Activated T-cell treated with anti-CD3 and anti-CD28 coated beads, Interleukin-2, amount 50 U/mL, for 24 hours (primary cell): Measurements from ENCODE around the gene HACD2.
A peak's percentile ranks its signal among the peaks of the same experiment; 100 is the strongest.

Source experiments
- DNase-seq: peaks from one replicate; pipeline ENCODE4 v3.0.0-alpha.2; 2020
- H3K27ac Mint-ChIP-seq: 2 replicates; pipeline ENCODE4 v1.8.0; 2020; ENCODE audit warnings: mild to moderate bottlenecking, mixed read lengths
- H3K27me3 Mint-ChIP-seq: 2 replicates; pipeline ENCODE4 v1.8.0; 2020; ENCODE audit warnings: mixed read lengths
- H3K36me3 Mint-ChIP-seq: 2 replicates; pipeline ENCODE4 v1.8.0; 2020; ENCODE audit warnings: low read depth, mixed read lengths
- H3K4me1 Mint-ChIP-seq: 2 replicates; pipeline ENCODE4 v1.8.0; 2020; ENCODE audit warnings: low read depth, mixed read lengths
- H3K4me3 Mint-ChIP-seq: 2 replicates; pipeline ENCODE4 v1.8.0; 2020; ENCODE audit warnings: mild to moderate bottlenecking, moderate library complexity, mixed read lengths
- H3K9me3 Mint-ChIP-seq: 2 replicates; pipeline ENCODE4 v1.8.0; 2020; ENCODE audit warnings: mixed read lengths

HACD2 gene

GRCh38 chr3:123597561-123597960 lies 12.7 kb upstream of the HACD2 start:
- DNase-seq, result no peak
- Mint-ChIP-seq H3K27ac (no peak overlapping the region), H3K36me3 (peaks cover 28% of the 10 kb centered on the region), H3K4me1 (no peaks in the 10 kb centered on the region), H3K27me3 (no peaks in the 10 kb centered on the region), H3K9me3 (no peaks in the 10 kb centered on the region), H3K4me3 (no peak overlapping the region)

- no peak for DNase-seq
- Mint-ChIP-seq H3K36me3 (peaks cover 40% of the 10 kb centered on the region), H3K9me3 (peaks cover 6% of the 10 kb centered on the region), H3K4me3 (no peak overlapping the region), H3K4me1 (no peaks in the 10 kb centered on the region), H3K27ac (no peak overlapping the region), H3K27me3 (no peaks in the 10 kb centered on the region)
Observed at GRCh38 chr3:123595396-123596180, 10.7 kb upstream of the HACD2 start.

- Mint-ChIP-seq H3K27me3 (no peaks in the 10 kb centered on the region), H3K4me1 (no peaks in the 10 kb centered on the region), H3K36me3 (peaks cover 53% of the 10 kb centered on the region), H3K4me3 (no peak overlapping the region), H3K9me3 (peaks cover 17% of the 10 kb centered on the region), H3K27ac (no peak overlapping the region)
- DNase-seq, result no peak
Observed at GRCh38 chr3:123593381-123593780, 8.5 kb upstream of the HACD2 start.

- Mint-ChIP-seq H3K9me3 (peaks cover 17% of the 10 kb centered on the region), H3K4me3 (no peak overlapping the region), H3K36me3 (peaks cover 65% of the 10 kb centered on the region), H3K4me1 (peaks cover 13% of the 10 kb centered on the region), H3K27ac (no peak overlapping the region), H3K27me3 (no peaks in the 10 kb centered on the region)
- no peak for DNase-seq
Observed at GRCh38 chr3:123590685-123591450, 6.0 kb upstream of the HACD2 start.

GRCh38 chr3:123587401-123587800 lies 2.5 kb upstream of the HACD2 start:
- H3K36me3 Mint-ChIP-seq, result peaks cover 61% of the 10 kb centered on the region
- peaks cover 29% of the 10 kb centered on the region for H3K4me1 Mint-ChIP-seq
- H3K9me3 Mint-ChIP-seq, result peaks cover 17% of the 10 kb centered on the region
- H3K27me3 Mint-ChIP-seq, result no peaks in the 10 kb centered on the region
- H3K27ac Mint-ChIP-seq, result no peak overlapping the region
- no peak for DNase-seq
- no peak overlapping the region for H3K4me3 Mint-ChIP-seq

GRCh38 chr3:123586968-123587367 lies 2.1 kb upstream of the HACD2 start:
- Mint-ChIP-seq H3K27me3 (no peaks in the 10 kb centered on the region), H3K36me3 (peaks cover 61% of the 10 kb centered on the region), H3K4me3 (peak overlapping the region; percentile 32), H3K4me1 (peaks cover 31% of the 10 kb centered on the region), H3K9me3 (peaks cover 17% of the 10 kb centered on the region), H3K27ac (no peak overlapping the region)
- no peak for DNase-seq

- H3K36me3 Mint-ChIP-seq, result peaks cover 61% of the 10 kb centered on the region
- DNase-seq, result peak; percentile 67
Observed at GRCh38 chr3:123586131-123586530, 1.3 kb upstream of the HACD2 start.

GRCh38 chr3:123584284-123584987 lies 417 bp downstream of the HACD2 start:
- no peaks in the 10 kb centered on the region for H3K27me3 Mint-ChIP-seq
- DNase-seq, result no peak
- H3K27ac Mint-ChIP-seq, result peak overlapping the region; percentile 85
- H3K36me3 Mint-ChIP-seq, result peaks cover 59% of the 10 kb centered on the region
- H3K4me1 Mint-ChIP-seq, result peaks cover 31% of the 10 kb centered on the region
- no peak overlapping the region for H3K4me3 Mint-ChIP-seq
- no peaks in the 10 kb centered on the region for H3K9me3 Mint-ChIP-seq

More at GRCh38 chr3:123586131-123586530, 1.3 kb upstream of the HACD2 start:
- Mint-ChIP-seq H3K27ac (no peak overlapping the region), H3K9me3 (peaks cover 11% of the 10 kb centered on the region), H3K27me3 (no peaks in the 10 kb centered on the region), H3K4me3 (no peak overlapping the region), H3K4me1 (peaks cover 31% of the 10 kb centered on the region)

- no peak for DNase-seq
- no peak overlapping the region for H3K27ac Mint-ChIP-seq
- H3K9me3 Mint-ChIP-seq, result no peaks in the 10 kb centered on the region
- peaks cover 56% of the 10 kb centered on the region for H3K36me3 Mint-ChIP-seq
- H3K4me1 Mint-ChIP-seq, result peaks cover 31% of the 10 kb centered on the region
- no peaks in the 10 kb centered on the region for H3K27me3 Mint-ChIP-seq
- no peak overlapping the region for H3K4me3 Mint-ChIP-seq
Observed at GRCh38 chr3:123583561-123583960, 1.3 kb downstream of the HACD2 start.

- peaks cover 57% of the 10 kb centered on the region for H3K36me3 Mint-ChIP-seq
- DNase-seq, result no peak
- no peak overlapping the region for H3K4me3 Mint-ChIP-seq
- H3K27me3 Mint-ChIP-seq, result no peaks in the 10 kb centered on the region
- peaks cover 28% of the 10 kb centered on the region for H3K4me1 Mint-ChIP-seq
- H3K27ac Mint-ChIP-seq, result no peak overlapping the region
- no peaks in the 10 kb centered on the region for H3K9me3 Mint-ChIP-seq
Observed at GRCh38 chr3:123582315-123582714, 2.5 kb downstream of the HACD2 start.

GRCh38 chr3:123576122-123576521 lies 8.7 kb downstream of the HACD2 start:
- no peak for DNase-seq
- no peaks in the 10 kb centered on the region for H3K27me3 Mint-ChIP-seq
- H3K4me3 Mint-ChIP-seq, result no peak overlapping the region
- peaks cover 79% of the 10 kb centered on the region for H3K36me3 Mint-ChIP-seq
- H3K9me3 Mint-ChIP-seq, result no peaks in the 10 kb centered on the region
- H3K4me1 Mint-ChIP-seq, result peaks cover 40% of the 10 kb centered on the region
- H3K27ac Mint-ChIP-seq, result peak overlapping the region; percentile 84

GRCh38 chr3:123571973-123572365 lies 12.9 kb downstream of the HACD2 start:
- no peaks in the 10 kb centered on the region for H3K27me3 Mint-ChIP-seq
- H3K36me3 Mint-ChIP-seq, result peaks cover 62% of the 10 kb centered on the region
- no peak overlapping the region for H3K4me3 Mint-ChIP-seq
- H3K27ac Mint-ChIP-seq, result no peak overlapping the region
- no peaks in the 10 kb centered on the region for H3K9me3 Mint-ChIP-seq
- no peak for DNase-seq
- H3K4me1 Mint-ChIP-seq, result peaks cover 40% of the 10 kb centered on the region

- Mint-ChIP-seq H3K4me1 (peaks cover 35% of the 10 kb centered on the region), H3K36me3 (peaks cover 60% of the 10 kb centered on the region), H3K9me3 (no peaks in the 10 kb centered on the region), H3K27me3 (no peaks in the 10 kb centered on the region), H3K27ac (no peak overlapping the region), H3K4me3 (no peak overlapping the region)
- no peak for DNase-seq
Observed at GRCh38 chr3:123571264-123571972, 13.4 kb downstream of the HACD2 start.

GRCh38 chr3:123568875-123569274 lies 16.0 kb downstream of the HACD2 start:
- Mint-ChIP-seq H3K9me3 (no peaks in the 10 kb centered on the region), H3K4me3 (no peak overlapping the region), H3K36me3 (peaks cover 57% of the 10 kb centered on the region), H3K4me1 (peaks cover 25% of the 10 kb centered on the region), H3K27ac (no peak overlapping the region), H3K27me3 (no peaks in the 10 kb centered on the region)
- no peak for DNase-seq
